ENCODE measurements around the gene TEX261. TPM values are rescaled to one million over a fixed set of nuclear protein-coding genes. Genes with fewer than 3 reads are reported as not detected.
"Not testable (repeated sequence)": the region's sequence is repeated elsewhere in the genome, so short reads cannot be mapped to it uniquely, and the experiment has no call there.

TEX261 gene
- total and polyA plus RNA-seq, 2 donors (not counting 3 experiments of a cell fraction or from before 2014, with no cell fraction given), result 71.2 to 98.1 TPM

GRCh38 chr2:71011786-71012185 lies 17.1 kb upstream of the TEX261 start:
- H3K79me2 ChIP-seq (ENCODE audit: control insufficient read depth, insufficient read depth, low read length); H3K4me2 ChIP-seq (ENCODE audit: insufficient read depth, low read length); H2AFZ ChIP-seq (ENCODE audit: low read depth, low read length); POLR2A ChIA-PET; H3K36me3 ChIP-seq (ENCODE audit: control insufficient read depth in 2 of 2, extremely low read depth in 1 of 2, insufficient read depth in 2 of 2, low read length in 2 of 2); H3K9ac ChIP-seq (replicated peaks; ENCODE audit: extremely low read depth, insufficient read depth, low read length); H3K9me1 ChIP-seq (replicated peaks; ENCODE audit: control insufficient read depth, extremely low read depth, insufficient read depth, low read length); H3K27me3 ChIP-seq (ENCODE audit: control insufficient read depth in 2 of 2, insufficient read depth in 2 of 2, low read length in 2 of 2); BruUV-seq (replicated peaks); H3K27ac ChIP-seq (ENCODE audit: insufficient read depth, low read depth, low read length); H3K9me3 ChIP-seq (replicated peaks; ENCODE audit: control insufficient read depth, insufficient read depth, low read length); H3K4me1 ChIP-seq (ENCODE audit: control insufficient read depth, extremely low read depth, insufficient read depth, low read length); intact Hi-C loops (cut with micrococcal nuclease); dilution Hi-C loops (cut with MboI; ENCODE audit: extremely low pct_ligation_motif_present, low sequenced_read_pairs); H4K20me1 ChIP-seq (replicated peaks; ENCODE audit: control insufficient read depth, extremely low read depth, insufficient read depth, low read length); FAIRE-seq; DNase-seq (ENCODE audit: low read depth, low spot score); H3K4me3 ChIP-seq (replicated peaks in 1 of 3; ENCODE audit: insufficient read depth in 1 of 3, low read depth in 1 of 3, low read length in 3 of 3): not testable (repeated sequence)
- CTCF ChIA-PET, result interaction anchor here (1.0 kb wide), 1 partner anchor 11 kb away, joined by 3 read pairs; no protein-coding TSS in a partner anchor

GRCh38 chr2:71008342-71008741 lies 13.7 kb upstream of the TEX261 start:
- ChIA-PET POLR2A (no interaction called here), CTCF (interaction anchor here (1.6 kb wide), 1 partner anchor 24 kb away, joined by 4 read pairs; no protein-coding TSS in a partner anchor)
- no peak overlapping the region for H3K27ac ChIP-seq (ENCODE audit: insufficient read depth, low read depth, low read length)
- dilution Hi-C loops (cut with MboI; ENCODE audit: extremely low pct_ligation_motif_present, low sequenced_read_pairs) (no loop called here), intact Hi-C loops (cut with micrococcal nuclease) (no loop called here)
- H3K79me2 ChIP-seq (ENCODE audit: control insufficient read depth, insufficient read depth, low read length), result no peaks in the 10 kb centered on the region
- H3K9ac ChIP-seq (replicated peaks; ENCODE audit: extremely low read depth, insufficient read depth, low read length), result no peak overlapping the region
- no peaks in the 10 kb centered on the region for H3K9me1 ChIP-seq (replicated peaks; ENCODE audit: control insufficient read depth, extremely low read depth, insufficient read depth, low read length)
- no peak overlapping the region for H2AFZ ChIP-seq (ENCODE audit: low read depth, low read length)
- no peaks in the 10 kb centered on the region for H3K4me1 ChIP-seq (ENCODE audit: control insufficient read depth, extremely low read depth, insufficient read depth, low read length)
- H3K4me2 ChIP-seq (ENCODE audit: insufficient read depth, low read length), result no peak overlapping the region
- H3K27me3 ChIP-seq (ENCODE audit: control insufficient read depth in 2 of 2, insufficient read depth in 2 of 2, low read length in 2 of 2), result peaks cover 3 to 4% of the 10 kb centered on the region in 2 experiments
- FAIRE-seq, result no peak
- BruUV-seq (replicated peaks), result no TSS peak
- TF ChIP-seq MAX (IDR thresholded peaks at IDR 0.05; ENCODE audit: insufficient read depth, insufficient read length) (no peak), GATA2 (IDR thresholded peaks at IDR 0.05; ENCODE audit: insufficient read depth, insufficient read length, low read depth, low read length) (no peak), MYC (IDR thresholded peaks at IDR 0.05; ENCODE audit: low read depth, low read length) (no peak), POLR2A (IDR thresholded peaks at IDR 0.05; ENCODE audit: low read depth, low read length) (no peak), FOS (IDR thresholded peaks at IDR 0.05; ENCODE audit: borderline replicate concordance, insufficient read depth, low read length) (no peak), POLR2AphosphoS5 (IDR thresholded peaks at IDR 0.05; ENCODE audit: insufficient read depth, low read depth, low read length) (no peak), JUN (IDR thresholded peaks at IDR 0.05; ENCODE audit: borderline replicate concordance, insufficient read depth, insufficient read length, low read depth) (no peak), EZH2 (IDR thresholded peaks at IDR 0.05; ENCODE audit: borderline replicate concordance, low read depth, low read length, severe bottlenecking) (no peak), CTCF (IDR thresholded peaks at IDR 0.05; ENCODE audit: extremely low read depth in 1 of 2, insufficient read depth in 1 of 2, low read depth in 1 of 2, low read length in 2 of 2) (no peak)
- H4K20me1 ChIP-seq (replicated peaks; ENCODE audit: control insufficient read depth, extremely low read depth, insufficient read depth, low read length), result no peaks in the 10 kb centered on the region
- no peaks in the 10 kb centered on the region for H3K36me3 ChIP-seq (ENCODE audit: control insufficient read depth in 2 of 2, extremely low read depth in 1 of 2, insufficient read depth in 2 of 2, low read length in 2 of 2)
- no peak for DNase-seq (ENCODE audit: low read depth, low spot score)
- H3K4me3 ChIP-seq (replicated peaks in 1 of 3; ENCODE audit: insufficient read depth in 1 of 3, low read depth in 1 of 3, low read length in 3 of 3), result no peak overlapping the region
- H3K9me3 ChIP-seq (replicated peaks; ENCODE audit: control insufficient read depth, insufficient read depth, low read length), result no peaks in the 10 kb centered on the region

Data from endothelial cell of umbilical vein (primary cell).